Neuron (in vitro differentiated cells): Measurements from ENCODE around the gene MAN2B1.
"Not testable (repeated sequence)": the region's sequence is repeated elsewhere in the genome, so short reads cannot be mapped to it uniquely, and the experiment has no call there.

Experiments
- H2AFZ ChIP-seq: one replicate; pipeline ENCODE4 v1.6.1; 2013; ENCODE audit warnings: low read depth, mild to moderate bottlenecking, inconsistent platforms, low read length, moderate library complexity
- H3K27me3 ChIP-seq: one replicate; pipeline ENCODE4 v1.6.1; 2013; ENCODE audit warnings: low read length; ENCODE audit not compliant: insufficient read depth
- H3K36me3 ChIP-seq: one replicate; pipeline ENCODE4 v1.6.1; 2013; ENCODE audit warnings: low read length; ENCODE audit not compliant: insufficient read depth
- H3K4me1 ChIP-seq: one replicate; pipeline ENCODE4 v1.6.1; 2013; ENCODE audit warnings: low read length; ENCODE audit not compliant: insufficient read depth
- H3K4me3 ChIP-seq: 2 replicates; pipeline ENCODE4 v1.5.1; 2013; ENCODE audit warnings: mild to moderate bottlenecking, low read length, moderate library complexity
- H3K9me3 ChIP-seq: one replicate; pipeline ENCODE4 v1.6.1; 2013; ENCODE audit warnings: low read length

MAN2B1 gene

DNA sequence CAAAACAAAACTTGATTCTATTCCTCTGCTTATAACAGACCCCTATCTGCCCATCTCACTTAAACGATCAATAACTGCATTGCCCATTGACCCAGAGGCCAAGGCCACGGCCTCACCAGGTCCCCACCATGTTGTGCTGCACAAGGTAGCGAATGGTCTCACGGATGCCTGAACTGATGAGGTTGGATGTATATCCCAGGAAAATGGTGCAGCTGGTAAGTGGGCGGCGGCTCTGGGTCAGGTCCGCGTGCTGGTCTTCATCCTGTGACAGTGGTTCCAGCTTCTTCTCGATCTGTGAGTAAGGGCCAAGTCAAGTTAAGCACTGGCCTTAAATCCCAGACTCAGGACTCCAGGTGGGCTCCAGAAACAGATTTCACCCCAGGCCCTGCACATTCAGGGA, 13.5 kb upstream of the MAN2B1 start:
- Histone ChIP-seq H3K36me3 (peaks cover 36% of the 10 kb centered on the region), H2AFZ (no peak overlapping the region), H3K27me3 (no peaks in the 10 kb centered on the region), H3K4me1 (no peaks in the 10 kb centered on the region), H3K9me3 (no peaks in the 10 kb centered on the region), H3K4me3 (no peak overlapping the region)

DNA sequence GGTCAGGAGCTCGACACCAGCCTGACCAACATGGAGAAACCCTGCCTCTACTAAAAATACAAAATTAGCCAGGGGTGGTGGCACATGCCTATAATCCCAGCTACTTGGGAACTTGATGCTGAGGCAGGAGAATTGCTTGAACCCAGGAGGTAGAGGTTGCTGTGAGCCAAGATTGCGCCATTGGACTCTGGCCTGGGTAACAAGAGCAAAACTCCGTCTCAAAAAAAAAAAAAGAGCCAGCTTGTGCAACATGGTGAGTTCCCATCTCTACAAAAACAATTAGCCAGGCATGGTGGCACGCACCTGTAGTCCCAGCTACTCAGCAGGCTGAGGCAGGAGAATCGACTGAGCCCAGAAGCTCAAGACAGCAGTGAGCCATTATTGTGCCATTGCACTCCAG, 11.5 kb upstream of the MAN2B1 start:
- H3K36me3 ChIP-seq, result peaks cover 48% of the 10 kb centered on the region
- not testable (repeated sequence) for H3K9me3 ChIP-seq

DNA sequence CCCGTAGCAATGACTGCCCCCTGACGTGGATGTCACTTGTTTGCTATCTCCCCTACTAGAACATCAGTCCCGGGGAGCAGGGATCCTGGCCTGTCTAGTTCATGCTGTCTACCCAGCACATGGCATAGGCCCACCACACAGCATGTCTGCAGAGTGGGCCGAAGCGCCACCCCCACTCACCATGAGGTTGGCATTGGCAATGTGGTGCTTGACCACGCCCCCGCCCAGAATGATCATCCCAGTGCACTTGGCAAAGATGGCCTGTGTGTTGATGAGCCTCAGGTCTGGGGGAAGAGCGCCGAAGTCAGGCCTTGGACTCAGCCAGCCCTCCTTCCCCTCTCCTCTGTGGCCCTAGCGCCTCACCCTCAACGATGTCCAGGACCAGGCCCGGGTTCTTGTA, 10.4 kb upstream of the MAN2B1 start:
- Histone ChIP-seq H3K36me3 (peaks cover 53% of the 10 kb centered on the region), H3K4me1 (no peaks in the 10 kb centered on the region), H3K4me3 (no peak overlapping the region), H2AFZ (no peak overlapping the region), H3K9me3 (no peaks in the 10 kb centered on the region), H3K27me3 (no peaks in the 10 kb centered on the region)

More for the DNA sequence above, 11.5 kb upstream of the MAN2B1 start:
- not testable (repeated sequence) for H2AFZ ChIP-seq, H3K27me3 ChIP-seq, H3K4me1 ChIP-seq, H3K4me3 ChIP-seq

DNA sequence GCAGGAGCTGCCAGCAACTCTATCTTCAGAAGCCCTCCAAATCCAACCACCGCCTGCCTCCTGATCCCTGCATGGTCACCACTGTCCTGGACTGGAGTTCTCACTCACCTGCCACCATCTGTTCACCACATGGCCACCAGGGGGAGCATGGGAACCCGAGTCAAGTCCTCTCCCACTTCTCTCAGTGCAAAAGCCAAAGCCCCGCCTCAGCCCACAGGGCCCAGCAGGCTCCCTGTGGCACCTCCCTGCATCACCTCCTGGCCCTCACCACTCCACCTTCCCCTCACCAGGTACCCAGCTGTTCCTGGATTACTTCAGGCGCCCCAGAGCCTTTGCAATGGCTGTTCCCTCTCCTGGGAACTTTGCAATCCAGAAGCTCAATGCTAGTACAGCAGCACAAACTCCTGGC, 9.8 kb upstream of the MAN2B1 start:
- peaks cover 53% of the 10 kb centered on the region for H3K36me3 ChIP-seq
- no peak overlapping the region for H3K4me3 ChIP-seq
- no peaks in the 10 kb centered on the region for H3K9me3 ChIP-seq
- no peak overlapping the region for H2AFZ ChIP-seq
- H3K27me3 ChIP-seq, result no peaks in the 10 kb centered on the region
- H3K4me1 ChIP-seq, result no peaks in the 10 kb centered on the region

DNA sequence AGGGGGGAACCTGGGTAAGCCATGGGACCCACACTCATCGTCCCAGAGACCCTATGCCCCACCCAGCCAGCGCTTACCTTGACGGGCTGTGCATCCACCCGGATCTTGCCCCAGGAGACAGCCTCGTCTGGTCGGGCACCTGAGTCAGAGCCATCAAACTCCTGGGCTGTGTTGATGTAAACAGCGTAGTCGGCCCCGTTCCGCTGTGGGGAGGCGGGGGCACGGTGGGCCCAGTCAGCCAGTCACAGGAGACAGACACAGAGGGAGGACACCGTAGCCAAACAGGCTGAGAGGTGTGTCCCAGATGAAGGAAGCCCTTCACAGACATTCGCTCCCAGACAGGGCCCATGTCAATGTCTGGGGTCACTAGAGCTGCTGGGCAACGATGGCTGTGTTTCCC, 9.4 kb upstream of the MAN2B1 start:
- H3K36me3 ChIP-seq, result peaks cover 53% of the 10 kb centered on the region
- no peak overlapping the region for H2AFZ ChIP-seq
- H3K27me3 ChIP-seq, result no peaks in the 10 kb centered on the region
- H3K9me3 ChIP-seq, result no peaks in the 10 kb centered on the region
- no peaks in the 10 kb centered on the region for H3K4me1 ChIP-seq
- H3K4me3 ChIP-seq, result no peak overlapping the region

DNA sequence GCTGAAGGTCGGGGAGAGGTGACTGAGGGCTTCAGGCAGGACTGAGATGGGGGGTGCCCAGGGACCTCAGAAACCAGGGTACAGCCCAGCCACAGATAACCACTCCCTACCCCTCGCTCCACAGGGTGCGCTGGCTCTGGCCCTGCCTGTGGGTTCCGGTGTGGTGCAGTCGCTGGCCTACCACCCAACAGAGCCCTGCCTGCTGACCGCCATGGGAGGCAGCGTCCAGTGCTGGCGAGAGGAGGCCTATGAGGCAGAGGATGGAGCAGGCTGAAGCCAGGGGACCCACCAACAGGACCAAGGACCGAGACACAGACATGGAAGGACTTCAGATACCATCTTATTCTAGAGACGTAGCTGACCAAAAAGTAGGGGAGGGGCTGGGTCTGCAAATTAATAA, 8.9 kb upstream of the MAN2B1 start:
- H3K4me3 ChIP-seq, result no peak overlapping the region

DNA sequence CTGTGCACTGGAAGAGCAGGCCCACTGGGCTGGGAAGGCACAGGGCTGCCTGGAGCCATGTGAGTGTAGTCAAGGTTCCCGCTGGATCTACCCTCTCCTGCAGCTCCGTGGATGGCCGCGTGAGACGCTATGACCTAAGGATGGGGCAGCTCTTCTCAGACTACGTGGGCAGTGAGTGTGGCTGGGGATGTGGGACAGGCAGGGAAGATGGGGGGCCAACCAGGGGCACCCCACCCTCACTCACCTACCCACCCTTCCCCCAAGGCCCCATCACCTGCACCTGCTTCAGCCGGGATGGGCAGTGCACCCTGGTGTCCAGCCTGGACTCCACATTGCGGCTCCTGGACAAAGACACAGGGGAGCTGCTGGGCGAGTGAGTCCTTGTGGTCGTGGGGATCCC, 6.2 kb upstream of the MAN2B1 start:
- H3K27me3 ChIP-seq, result no peaks in the 10 kb centered on the region
- H3K4me3 ChIP-seq, result no peak overlapping the region
- no peak overlapping the region for H2AFZ ChIP-seq
- no peaks in the 10 kb centered on the region for H3K9me3 ChIP-seq
- H3K4me1 ChIP-seq, result peaks cover 23% of the 10 kb centered on the region
- H3K36me3 ChIP-seq, result peaks cover 46% of the 10 kb centered on the region

More for the DNA sequence above, 8.9 kb upstream of the MAN2B1 start:
- Histone ChIP-seq H3K9me3 (no peaks in the 10 kb centered on the region), H2AFZ (no peak overlapping the region), H3K4me1 (peaks cover 5% of the 10 kb centered on the region), H3K27me3 (no peaks in the 10 kb centered on the region), H3K36me3 (peaks cover 56% of the 10 kb centered on the region)

DNA sequence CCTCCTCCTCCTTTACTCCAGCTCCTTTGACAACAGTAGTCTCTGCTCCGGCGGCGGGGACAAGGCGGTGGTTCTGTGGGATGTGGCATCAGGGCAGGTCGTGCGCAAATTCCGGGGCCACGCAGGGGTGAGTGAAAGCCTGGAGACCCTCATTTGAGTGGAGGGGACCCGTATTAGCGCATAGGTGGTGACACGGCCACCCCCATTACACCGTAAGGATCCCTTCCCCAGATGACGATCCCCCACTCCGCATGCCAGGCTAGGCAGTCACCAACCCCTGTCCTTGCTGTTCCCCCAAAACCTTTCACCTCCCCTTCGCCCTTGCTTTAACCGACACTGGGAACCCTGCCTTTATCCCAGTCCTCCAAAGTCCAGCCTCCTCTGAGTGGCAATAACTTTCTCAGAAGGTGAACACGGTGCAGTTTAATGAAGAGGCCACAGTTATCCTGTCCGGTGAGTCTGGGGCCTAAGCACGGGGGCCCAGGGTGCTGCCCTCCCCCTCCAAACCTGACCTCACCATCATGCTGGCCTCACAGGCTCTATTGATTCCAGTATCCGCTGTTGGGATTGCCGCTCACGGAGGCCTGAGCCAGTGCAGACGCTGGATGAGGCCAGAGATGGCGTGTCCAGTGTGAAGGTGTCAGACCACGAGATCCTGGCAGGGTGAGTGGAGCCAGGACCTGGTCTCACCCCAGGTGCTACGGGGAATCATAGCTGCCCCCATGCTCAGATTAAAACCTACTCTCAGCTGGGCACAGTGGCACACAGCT, 3.8 kb upstream of the MAN2B1 start:
- Histone ChIP-seq H3K4me3 (peak overlapping the region; percentile 91), H3K4me1 (peaks cover 41% of the 10 kb centered on the region), H3K9me3 (no peaks in the 10 kb centered on the region), H3K36me3 (peaks cover 31% of the 10 kb centered on the region), H2AFZ (no peak overlapping the region), H3K27me3 (no peaks in the 10 kb centered on the region)

DNA sequence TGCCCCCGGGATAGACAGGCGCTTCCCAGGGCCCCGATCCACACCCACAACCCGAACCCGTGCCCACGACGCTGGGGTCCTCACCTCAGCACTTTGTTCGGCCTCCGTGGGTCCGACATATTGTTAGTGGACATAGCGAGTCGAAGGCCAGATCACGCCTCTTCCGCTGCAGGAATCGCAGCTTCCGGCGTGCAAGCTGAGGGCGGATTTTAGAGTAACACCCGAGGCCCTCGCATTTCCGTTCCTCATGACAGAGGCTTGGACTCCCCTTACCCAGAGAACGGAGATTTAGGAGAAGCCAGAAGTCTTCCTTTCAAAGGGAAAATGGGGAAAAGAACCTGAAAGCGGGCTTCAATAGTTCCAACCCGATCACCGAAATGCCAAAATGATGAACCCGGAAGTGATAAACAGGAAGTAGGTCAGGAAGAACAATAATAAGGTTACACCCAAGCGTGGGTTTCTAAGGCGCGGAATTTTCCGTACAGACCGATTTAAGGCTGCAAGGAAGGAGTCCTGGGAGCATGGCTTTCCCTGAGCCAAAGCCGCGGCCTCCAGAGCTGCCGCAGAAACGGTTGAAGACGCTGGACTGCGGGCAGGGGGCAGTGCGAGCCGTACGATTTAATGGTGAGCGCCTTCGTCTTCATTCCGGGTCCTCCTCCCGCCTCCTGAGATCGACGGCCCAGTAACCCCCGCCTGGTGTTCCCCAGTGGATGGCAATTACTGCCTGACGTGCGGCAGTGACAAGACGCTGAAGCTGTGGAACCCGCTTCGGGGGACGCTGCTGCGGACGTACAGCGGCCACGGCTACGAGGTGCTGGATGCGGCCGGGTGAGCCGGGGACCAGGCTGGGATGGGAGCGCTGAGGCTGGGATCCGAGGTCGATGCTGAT, 3.0 kb upstream of the MAN2B1 start:
- H3K27me3 ChIP-seq, result no peaks in the 10 kb centered on the region
- H3K4me3 ChIP-seq, result peak overlapping the region; percentile 91
- peak overlapping the region; percentile 69 for H2AFZ ChIP-seq
- H3K9me3 ChIP-seq, result no peaks in the 10 kb centered on the region
- peaks cover 33% of the 10 kb centered on the region for H3K36me3 ChIP-seq
- H3K4me1 ChIP-seq, result peaks cover 41% of the 10 kb centered on the region

DNA sequence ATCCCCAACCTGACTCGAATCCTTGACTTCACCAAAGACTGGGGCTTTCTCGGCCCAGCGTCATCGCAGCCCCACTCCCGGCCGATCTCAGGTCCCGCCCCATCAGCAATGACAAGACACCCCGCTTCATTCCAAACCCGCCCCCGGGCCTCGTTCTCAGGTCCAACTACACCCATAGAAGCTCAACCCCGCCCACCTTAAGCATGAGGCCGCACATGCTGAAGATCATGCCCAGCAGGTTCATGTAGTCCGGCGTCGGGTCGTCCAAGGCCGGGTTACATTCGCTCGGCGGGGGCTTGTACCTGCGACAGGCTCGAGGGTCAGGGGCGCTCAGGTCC, 2.4 kb upstream of the MAN2B1 start:
- no peaks in the 10 kb centered on the region for H3K9me3 ChIP-seq
- no peaks in the 10 kb centered on the region for H3K27me3 ChIP-seq
- H2AFZ ChIP-seq, result peak overlapping the region; percentile 69
- H3K4me1 ChIP-seq, result peaks cover 41% of the 10 kb centered on the region
- peak overlapping the region; percentile 91 for H3K4me3 ChIP-seq
- peaks cover 33% of the 10 kb centered on the region for H3K36me3 ChIP-seq

DNA sequence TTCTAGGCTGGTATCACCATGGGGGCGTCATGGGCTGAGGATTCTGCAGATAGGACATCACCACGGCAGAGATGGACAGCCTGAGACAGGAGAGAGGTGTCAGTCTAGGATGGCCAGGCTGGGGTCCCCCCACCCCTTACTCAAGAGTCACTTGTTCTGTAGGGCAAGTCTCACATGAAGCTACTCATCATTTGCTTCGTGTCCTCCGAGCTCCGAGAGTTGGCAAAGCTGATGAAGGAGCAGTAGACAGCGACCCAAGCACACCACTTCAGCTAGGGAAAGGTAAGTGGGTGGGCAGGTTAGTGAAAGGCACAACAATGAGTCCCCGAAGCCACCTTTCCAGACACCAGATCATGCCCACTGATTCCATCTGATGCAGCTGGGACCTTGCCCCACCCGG, 1.8 kb upstream of the MAN2B1 start:
- peaks cover 41% of the 10 kb centered on the region for H3K4me1 ChIP-seq

DNA sequence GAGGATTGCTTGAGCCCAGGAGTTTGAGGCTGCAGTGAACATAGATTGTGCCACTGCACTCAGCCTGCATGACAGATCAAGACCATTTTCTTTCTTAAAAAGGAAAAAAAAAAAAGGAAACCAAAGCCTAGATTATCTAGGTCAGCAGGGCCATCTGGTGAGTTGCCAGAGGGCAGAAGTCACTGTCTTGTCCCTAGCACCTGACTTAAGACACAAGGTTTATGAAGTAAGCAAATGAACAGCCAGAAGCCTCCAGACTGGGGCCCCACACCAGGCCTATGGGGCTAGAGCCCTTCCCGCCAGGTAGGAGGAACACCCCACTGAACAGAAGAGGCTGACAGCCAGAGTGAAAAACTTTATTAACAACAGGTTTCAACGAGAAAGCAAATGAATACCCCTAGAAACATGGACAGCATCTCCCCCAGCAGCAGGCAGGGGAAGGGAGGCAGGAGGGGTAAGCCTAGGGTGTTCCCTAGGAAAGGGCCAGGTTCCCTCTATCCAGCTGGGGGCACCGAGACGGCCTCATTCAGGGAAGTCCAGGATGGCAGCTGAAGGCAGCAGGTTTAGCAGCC, 1.3 kb upstream of the MAN2B1 start:
- H3K4me1 ChIP-seq, result peaks cover 41% of the 10 kb centered on the region
- no peak overlapping the region for H2AFZ ChIP-seq
- H3K36me3 ChIP-seq, result peaks cover 35% of the 10 kb centered on the region
- no peaks in the 10 kb centered on the region for H3K27me3 ChIP-seq
- H3K9me3 ChIP-seq, result no peaks in the 10 kb centered on the region
- peak overlapping the region; percentile 91 for H3K4me3 ChIP-seq

More for the DNA sequence above, 1.8 kb upstream of the MAN2B1 start:
- peak overlapping the region; percentile 91 for H3K4me3 ChIP-seq
- H3K27me3 ChIP-seq, result no peaks in the 10 kb centered on the region
- H3K36me3 ChIP-seq, result peaks cover 36% of the 10 kb centered on the region
- no peaks in the 10 kb centered on the region for H3K9me3 ChIP-seq
- H2AFZ ChIP-seq, result no peak overlapping the region

DNA sequence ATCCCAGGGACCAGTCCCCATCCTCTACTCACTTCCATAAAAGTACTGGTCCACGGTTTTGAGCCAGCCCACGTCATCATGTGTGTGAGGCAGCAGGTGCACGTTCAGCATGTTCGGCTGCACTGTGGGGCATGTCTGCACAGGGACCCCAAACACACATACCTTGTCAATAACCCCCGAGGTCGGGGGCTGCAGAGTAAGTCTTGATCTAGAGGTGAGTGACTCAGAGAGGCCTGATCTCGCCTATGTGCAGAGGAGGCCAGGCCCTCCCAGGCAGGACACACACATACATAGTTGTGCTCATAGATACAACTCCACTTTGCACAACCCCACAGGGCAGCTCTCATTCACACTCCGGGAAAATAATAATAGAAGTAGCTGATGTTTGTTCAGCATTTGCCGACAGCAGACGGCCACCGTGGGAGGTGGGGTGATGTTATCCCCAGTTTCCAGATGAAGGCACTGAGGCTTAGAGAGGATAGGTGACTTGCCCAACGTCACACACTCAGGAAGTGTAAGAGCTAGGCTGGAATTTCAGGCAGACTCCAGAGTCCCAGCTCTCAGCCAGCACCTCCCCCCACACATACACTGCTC, 774 bp downstream of the MAN2B1 start:
- Histone ChIP-seq H3K36me3 (peaks cover 42% of the 10 kb centered on the region), H3K9me3 (no peaks in the 10 kb centered on the region), H3K4me3 (peak overlapping the region; percentile 64), H3K27me3 (no peaks in the 10 kb centered on the region), H2AFZ (peak overlapping the region; percentile 84), H3K4me1 (peaks cover 40% of the 10 kb centered on the region)
